ENCODE results near the gene FOXF2.
"Not testable (repeated sequence)": the region's sequence is repeated elsewhere in the genome, so short reads cannot be mapped to it uniquely, and the experiment has no call there.

Gene FOXF2

GRCh38 chr6:1363729-1364572 lies 25.4 kb upstream of the FOXF2 start:
- no peaks in the 10 kb centered on the region for H3K36me3 ChIP-seq
- H3K4me3 ChIP-seq (ENCODE audit: low read depth, low read length): no peak overlapping the region

GRCh38 chr6:1364791-1365190 lies 24.6 kb upstream of the FOXF2 start:
- Histone ChIP-seq H3K4me3 (ENCODE audit: low read depth, low read length) (no peak overlapping the region), H3K27me3 (ENCODE audit: insufficient read depth, low read depth, severe bottlenecking) (peaks cover 52% of the 10 kb centered on the region), H3K27ac (no peak overlapping the region), H3K36me3 (no peaks in the 10 kb centered on the region), H3K9me3 (ENCODE audit: severe bottlenecking) (peaks cover 8% of the 10 kb centered on the region)
- no peak for TF ChIP-seq CTCF (IDR thresholded peaks at IDR 0.05; ENCODE audit: low read depth, low read length)
- DNase-seq: no peak

More at GRCh38 chr6:1363729-1364572, 25.4 kb upstream of the FOXF2 start:
- peak; percentile 63 for DNase-seq
- no peak overlapping the region for H3K27ac ChIP-seq
- TF ChIP-seq CTCF (IDR thresholded peaks at IDR 0.05; ENCODE audit: low read depth, low read length): peak; percentile 65
- H3K9me3 ChIP-seq (ENCODE audit: severe bottlenecking): peaks cover 4% of the 10 kb centered on the region
- H3K27me3 ChIP-seq (ENCODE audit: insufficient read depth, low read depth, severe bottlenecking): peaks cover 44% of the 10 kb centered on the region

GRCh38 chr6:1365686-1366085 lies 23.7 kb upstream of the FOXF2 start:
- peaks cover 12% of the 10 kb centered on the region for H3K9me3 ChIP-seq (ENCODE audit: severe bottlenecking)
- H3K36me3 ChIP-seq: no peaks in the 10 kb centered on the region
- DNase-seq: no peak
- H3K4me3 ChIP-seq (ENCODE audit: low read depth, low read length): no peak overlapping the region
- H3K27me3 ChIP-seq (ENCODE audit: insufficient read depth, low read depth, severe bottlenecking): peaks cover 56% of the 10 kb centered on the region
- TF ChIP-seq CTCF (IDR thresholded peaks at IDR 0.05; ENCODE audit: low read depth, low read length): no peak
- no peak overlapping the region for H3K27ac ChIP-seq

GRCh38 chr6:1367771-1368170 lies 21.6 kb upstream of the FOXF2 start:
- Histone ChIP-seq H3K27me3 (ENCODE audit: insufficient read depth, low read depth, severe bottlenecking) (peaks cover 77% of the 10 kb centered on the region), H3K27ac (no peak overlapping the region), H3K36me3 (no peaks in the 10 kb centered on the region), H3K9me3 (ENCODE audit: severe bottlenecking) (peaks cover 8% of the 10 kb centered on the region), H3K4me3 (ENCODE audit: low read depth, low read length) (no peak overlapping the region)
- no peak for DNase-seq
- TF ChIP-seq CTCF (IDR thresholded peaks at IDR 0.05; ENCODE audit: low read depth, low read length): no peak

GRCh38 chr6:1368940-1369339 lies 20.4 kb upstream of the FOXF2 start:
- H3K9me3 ChIP-seq (ENCODE audit: severe bottlenecking): peaks cover 12% of the 10 kb centered on the region
- DNase-seq: no peak
- no peak overlapping the region for H3K27ac ChIP-seq
- no peak overlapping the region for H3K4me3 ChIP-seq (ENCODE audit: low read depth, low read length)
- peaks cover 89% of the 10 kb centered on the region for H3K27me3 ChIP-seq (ENCODE audit: insufficient read depth, low read depth, severe bottlenecking)
- no peak for TF ChIP-seq CTCF (IDR thresholded peaks at IDR 0.05; ENCODE audit: low read depth, low read length)
- H3K36me3 ChIP-seq: no peaks in the 10 kb centered on the region

- Histone ChIP-seq H3K27me3 (ENCODE audit: insufficient read depth, low read depth, severe bottlenecking) (peaks cover 97% of the 10 kb centered on the region), H3K9me3 (ENCODE audit: severe bottlenecking) (peaks cover 13% of the 10 kb centered on the region)
- H3K36me3 ChIP-seq; H3K27ac ChIP-seq; DNase-seq; H3K4me3 ChIP-seq (ENCODE audit: low read depth, low read length): not testable (repeated sequence)
These were observed 19.7 kb upstream of the FOXF2 start for GRCh38 chr6:1369695-1370094.

Data from WERI-Rb-1 (cell line).